GM19397 (cell line): Measurements from ENCODE around the gene GXYLT1.
A peak's percentile ranks its signal among the peaks of the same experiment; 100 is the strongest.
"Not testable (repeated sequence)": the region's sequence is repeated elsewhere in the genome, so short reads cannot be mapped to it uniquely, and the experiment has no call there.

Source experiments
- ATAC-seq: cut with Tn5 transposase; IDR thresholded peaks from one replicate; pipeline ENCODE4 v1.9.1; 2021; ENCODE audit warnings: mild to moderate bottlenecking, moderate library complexity; ENCODE audit not compliant: unreplicated experiment

GXYLT1 gene, protein sequence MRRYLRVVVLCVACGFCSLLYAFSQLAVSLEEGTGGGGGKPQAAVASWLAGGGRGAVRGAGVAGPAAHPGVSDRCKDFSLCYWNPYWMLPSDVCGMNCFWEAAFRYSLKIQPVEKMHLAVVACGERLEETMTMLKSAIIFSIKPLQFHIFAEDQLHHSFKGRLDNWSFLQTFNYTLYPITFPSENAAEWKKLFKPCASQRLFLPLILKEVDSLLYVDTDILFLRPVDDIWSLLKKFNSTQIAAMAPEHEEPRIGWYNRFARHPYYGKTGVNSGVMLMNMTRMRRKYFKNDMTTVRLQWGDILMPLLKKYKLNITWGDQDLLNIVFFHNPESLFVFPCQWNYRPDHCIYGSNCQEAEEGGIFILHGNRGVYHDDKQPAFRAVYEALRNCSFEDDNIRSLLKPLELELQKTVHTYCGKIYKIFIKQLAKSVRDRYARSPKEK

DNA sequence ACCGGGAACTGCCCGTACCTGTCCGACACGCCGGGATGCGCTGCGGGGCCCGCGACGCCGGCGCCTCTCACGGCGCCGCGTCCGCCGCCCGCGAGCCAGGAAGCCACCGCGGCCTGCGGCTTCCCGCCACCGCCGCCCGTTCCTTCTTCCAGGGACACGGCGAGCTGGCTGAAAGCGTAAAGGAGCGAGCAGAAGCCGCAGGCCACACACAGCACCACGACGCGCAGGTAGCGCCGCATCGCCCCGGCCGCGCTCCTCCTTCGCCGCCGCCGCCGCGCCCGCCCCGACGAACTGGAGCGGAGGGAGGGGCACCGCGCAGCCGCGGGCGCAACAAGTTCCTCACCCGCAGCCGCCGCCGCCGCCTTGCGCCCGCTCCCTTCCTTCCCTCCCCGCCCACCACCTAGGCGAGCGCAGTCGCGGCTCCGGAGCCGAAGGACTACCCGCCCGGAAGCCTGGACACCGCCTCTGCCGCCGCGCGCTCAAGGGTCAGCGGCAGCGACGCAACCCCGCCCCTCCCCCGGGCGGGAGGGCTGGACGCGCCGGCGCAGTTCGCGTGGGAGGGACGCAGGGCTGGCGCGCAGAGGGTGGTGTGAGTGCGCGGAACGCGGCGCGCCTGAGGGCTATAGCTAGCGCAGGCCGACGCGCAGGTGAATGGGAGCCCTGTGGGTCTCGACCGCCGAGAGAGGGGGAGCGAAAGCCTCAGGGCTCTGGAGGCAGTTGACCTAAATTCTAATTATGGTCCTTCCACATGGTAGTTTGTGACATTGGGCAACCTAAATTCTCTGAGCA, at the start of gene GXYLT1:
Gene GXYLT1 (minus strand): TSS at position 467 of the 789 bp plus-strand sequence. CDS start 228 bp downstream, at position 239.
- peak; percentile 95 for ATAC-seq

DNA sequence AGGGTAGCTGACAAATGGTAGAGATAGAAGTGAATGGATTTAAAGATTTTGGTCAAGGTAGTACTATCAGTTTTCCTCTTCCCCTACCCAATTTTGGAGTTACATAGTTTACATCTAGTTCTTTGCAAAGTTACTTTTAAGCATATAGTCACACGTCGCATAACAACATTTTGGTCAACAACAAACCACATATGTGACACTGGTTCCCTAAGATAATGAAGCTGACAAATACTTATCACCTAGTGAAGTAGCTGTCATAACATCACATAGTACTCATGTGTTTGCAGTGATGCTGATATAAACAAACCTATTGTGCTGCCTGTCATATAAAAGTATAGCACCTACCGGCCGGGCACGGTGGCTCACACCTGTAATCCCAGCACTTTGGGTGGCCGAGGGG, 48.0 kb upstream of the GXYLT1 start:
- no peak for ATAC-seq

DNA sequence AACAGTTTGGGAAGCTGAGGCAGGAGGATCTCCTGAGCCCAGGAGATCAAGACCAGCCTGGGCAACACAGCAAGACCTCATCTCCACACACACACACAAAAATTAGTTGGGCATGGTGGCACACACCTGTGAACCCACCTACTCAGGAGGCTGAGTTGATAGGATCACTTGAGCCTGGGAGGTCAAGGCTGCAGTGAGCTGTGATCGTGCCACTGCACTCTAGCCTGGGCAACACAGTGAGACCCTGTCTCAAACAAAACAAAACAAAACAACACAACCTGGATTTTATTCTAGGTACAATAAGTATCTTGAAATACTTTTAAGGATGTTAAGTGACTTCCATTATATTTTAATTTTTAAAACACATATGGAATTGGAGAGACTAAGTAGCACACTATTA, 47.6 kb upstream of the GXYLT1 start:
- no peak for ATAC-seq

GRCh38 chr12:42190376-42190775, 45.7 kb upstream of the GXYLT1 start:
- no peak for ATAC-seq

DNA sequence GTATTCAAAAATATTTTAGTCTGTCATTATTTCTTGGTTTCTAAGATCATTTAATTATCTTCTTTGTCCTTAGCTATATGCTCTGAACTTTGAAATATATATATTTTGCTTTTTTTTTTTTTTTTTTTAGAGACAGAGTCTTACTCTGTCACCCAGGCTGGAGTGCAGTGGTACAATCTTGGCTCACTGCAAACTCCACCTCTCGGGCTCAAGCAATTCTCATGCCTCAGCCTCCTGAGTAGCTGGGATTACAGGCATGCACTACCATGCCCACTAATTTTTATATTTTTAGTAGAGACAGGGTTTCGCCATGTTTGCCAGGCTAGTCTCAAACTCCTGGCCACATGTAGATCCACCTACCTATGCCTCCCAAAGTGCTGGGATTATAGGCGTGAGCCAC, 43.6 kb upstream of the GXYLT1 start:
- not testable (repeated sequence) for ATAC-seq

DNA sequence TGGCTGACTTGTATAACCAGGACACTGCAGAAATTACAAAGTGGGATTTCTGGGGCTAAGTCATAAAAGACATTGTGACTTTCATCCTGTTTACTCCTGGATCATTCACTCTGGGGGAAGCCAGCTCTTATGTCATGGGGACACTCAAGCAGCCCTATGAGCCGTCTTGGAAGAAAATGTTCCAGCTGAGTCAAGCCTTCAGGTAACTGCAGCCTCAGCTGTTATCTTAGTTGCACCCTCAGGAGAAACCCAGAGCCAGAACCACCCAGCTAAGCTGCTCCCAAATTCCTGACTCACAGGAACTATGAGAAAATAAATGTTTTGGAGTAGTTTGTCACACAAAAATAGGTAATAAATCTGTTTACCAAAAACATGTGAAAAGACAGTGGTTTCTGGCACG, 43.1 kb upstream of the GXYLT1 start:
- no peak for ATAC-seq

GRCh38 chr12:42186793-42187192, 42.1 kb upstream of the GXYLT1 start:
- no peak for ATAC-seq

GRCh38 chr12:42182394-42182793, 37.7 kb upstream of the GXYLT1 start:
- ATAC-seq: no peak

DNA sequence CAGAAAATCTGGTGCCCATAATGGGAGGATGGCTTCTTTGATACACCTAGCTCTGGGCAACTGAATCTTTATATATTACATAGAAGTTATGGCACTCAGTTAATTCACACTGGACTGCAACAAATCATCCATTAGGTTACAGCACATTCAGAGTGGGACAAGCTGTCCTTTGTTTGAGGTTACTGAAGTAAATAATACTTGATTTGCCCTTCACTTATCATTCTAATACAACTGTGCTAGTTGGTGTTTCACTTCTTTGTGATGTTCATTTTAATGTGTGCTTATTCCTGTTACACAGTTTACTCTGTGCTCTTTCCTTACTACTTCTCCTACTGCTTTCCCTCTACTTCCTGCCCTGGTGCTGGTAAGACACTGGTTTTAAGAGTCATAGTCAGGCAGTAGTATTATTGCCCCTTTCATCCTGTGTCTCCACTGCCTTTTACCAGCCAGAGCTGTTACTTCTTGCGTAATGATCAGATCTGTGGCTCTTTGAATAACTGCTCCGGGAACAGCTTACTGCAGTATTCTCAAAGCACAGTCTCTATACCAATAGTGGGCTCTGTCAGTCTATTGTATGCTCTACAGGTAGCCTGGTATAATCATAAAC, 36.4 kb upstream of the GXYLT1 start:
- no peak for ATAC-seq

DNA sequence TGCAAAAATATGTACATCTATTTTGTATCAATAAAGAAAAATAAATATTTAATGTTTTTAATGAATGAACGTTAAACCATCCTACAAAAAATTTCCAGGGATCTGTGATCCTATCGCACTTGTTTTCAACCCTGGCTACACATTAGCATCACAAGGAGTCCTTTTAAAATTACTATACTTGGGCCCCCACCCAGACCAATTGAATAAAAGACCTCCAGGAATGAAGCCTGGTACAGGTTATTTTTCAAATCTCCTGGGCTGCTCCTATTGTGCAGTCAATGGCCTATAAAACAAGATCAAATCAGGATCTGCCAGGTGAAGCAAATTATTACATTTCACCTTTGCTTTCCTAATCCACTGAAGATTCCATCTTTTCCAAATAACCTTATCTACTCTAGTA, 33.4 kb upstream of the GXYLT1 start:
- ATAC-seq: no peak

- ATAC-seq: no peak
These were observed 30.3 kb upstream of the GXYLT1 start for GRCh38 chr12:42174978-42175377.

- no peak for ATAC-seq
These were observed 29.4 kb upstream of the GXYLT1 start for GRCh38 chr12:42173961-42174521.

DNA sequence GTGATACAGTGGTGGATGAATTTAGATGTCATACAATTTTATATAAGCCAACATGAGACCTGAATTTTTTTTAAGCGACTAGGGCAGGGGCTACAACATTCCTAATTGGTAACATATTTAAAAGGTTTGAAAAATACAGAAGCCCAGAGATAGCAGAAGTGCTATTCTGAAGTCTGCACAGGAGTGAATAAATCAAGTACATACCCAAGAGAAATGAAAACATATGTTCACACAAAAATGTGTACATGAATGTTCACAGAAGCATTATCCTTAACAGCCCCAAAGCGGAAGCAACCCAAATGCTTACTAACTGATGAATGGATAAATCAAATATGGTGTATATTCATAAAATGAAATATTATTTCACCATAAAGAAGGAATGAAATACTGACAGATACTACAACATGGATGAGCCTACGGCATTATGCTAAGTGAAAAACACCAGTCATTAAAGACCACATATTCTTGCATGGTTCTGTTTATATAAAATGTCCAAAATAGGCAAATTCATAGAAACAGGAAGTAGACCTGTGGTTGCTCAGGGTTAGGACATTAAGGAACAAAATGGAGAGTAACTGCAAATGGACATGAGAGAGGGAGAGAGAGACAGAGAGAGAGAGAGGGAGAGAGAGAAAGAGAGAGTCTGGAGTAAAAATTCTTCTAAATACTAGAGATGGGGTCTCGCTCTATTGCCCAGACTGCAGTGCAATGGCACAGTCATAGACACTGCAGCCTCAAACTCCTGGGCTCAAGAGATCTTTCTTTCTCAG, 28.0 kb upstream of the GXYLT1 start:
- no peak for ATAC-seq

- ATAC-seq: no peak
These were observed 23.0 kb upstream of the GXYLT1 start for GRCh38 chr12:42167711-42168110.

GRCh38 chr12:42166501-42166900, 21.8 kb upstream of the GXYLT1 start:
- no peak for ATAC-seq

GRCh38 chr12:42163913-42164312, 19.2 kb upstream of the GXYLT1 start:
- ATAC-seq: no peak

DNA sequence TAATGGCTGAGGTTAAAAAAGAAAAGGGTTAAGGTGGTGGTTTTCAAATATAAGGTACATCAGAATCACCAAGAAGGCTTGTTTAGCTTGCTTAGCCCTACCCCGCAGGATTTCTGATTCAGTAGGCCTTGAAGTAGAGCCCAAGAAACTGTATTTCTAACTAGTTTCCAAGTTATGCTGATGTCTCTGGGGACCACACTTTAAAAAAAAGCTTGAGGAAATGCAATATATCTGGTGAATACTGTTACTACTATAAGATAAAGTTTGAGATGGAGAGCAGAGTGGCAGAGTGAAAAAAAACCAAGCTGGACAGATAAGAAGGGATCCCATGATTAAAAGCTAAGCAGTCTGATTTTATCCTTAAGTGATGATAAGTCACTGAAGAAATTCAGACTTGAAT, 18.3 kb upstream of the GXYLT1 start:
- ATAC-seq: no peak

DNA sequence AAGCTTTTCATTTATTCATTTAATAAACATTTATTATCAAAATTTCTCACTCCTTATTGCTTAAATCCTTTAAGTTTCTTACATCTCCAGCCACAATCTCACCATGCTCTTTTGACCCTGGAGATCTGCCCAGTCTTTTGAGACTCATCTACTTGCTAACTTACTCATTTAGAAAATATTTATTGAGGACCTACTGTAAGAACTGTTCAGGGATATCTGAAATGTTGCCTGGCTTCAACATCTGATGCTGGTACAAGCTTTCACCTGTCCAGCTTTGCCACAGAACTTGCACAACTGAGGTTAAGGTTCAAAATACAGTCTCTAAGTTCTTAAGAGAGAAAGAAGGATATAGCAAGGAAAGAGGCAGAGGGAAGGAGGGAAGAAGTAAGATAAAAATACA, 17.5 kb upstream of the GXYLT1 start:
- ATAC-seq: no peak

- ATAC-seq: no peak
These were observed 16.9 kb upstream of the GXYLT1 start for GRCh38 chr12:42161529-42161928.

DNA sequence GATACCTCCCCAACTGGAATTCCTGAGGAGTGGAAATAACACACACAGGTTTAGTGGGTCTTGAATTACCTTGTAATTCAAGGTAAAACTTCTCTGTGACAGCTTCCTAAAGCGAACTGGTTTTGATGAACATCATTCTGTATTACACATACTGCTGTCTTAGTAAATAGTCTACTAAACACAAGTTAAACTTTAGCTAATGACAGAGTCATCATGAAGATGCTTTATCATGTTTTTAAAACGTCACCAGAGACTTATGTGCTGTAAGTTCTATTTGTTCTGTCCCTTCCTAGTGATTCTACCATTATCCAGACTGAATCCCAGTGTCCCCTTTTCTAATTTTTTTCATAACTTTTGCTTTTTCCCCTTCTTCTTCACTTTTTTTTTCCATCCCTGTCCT, 11.6 kb upstream of the GXYLT1 start:
- no peak for ATAC-seq
